ENCODE measurements around the gene CARM1. TPM values are rescaled to one million over a fixed set of nuclear protein-coding genes. Genes with fewer than 3 reads are reported as not detected.

Gene CARM1
- polyA plus RNA-seq, 1 donor = 75.2 TPM

GRCh38 chr19:10911579-10912363, 40.4 kb downstream of the CARM1 start:
- DNase-seq = no peak

DNA sequence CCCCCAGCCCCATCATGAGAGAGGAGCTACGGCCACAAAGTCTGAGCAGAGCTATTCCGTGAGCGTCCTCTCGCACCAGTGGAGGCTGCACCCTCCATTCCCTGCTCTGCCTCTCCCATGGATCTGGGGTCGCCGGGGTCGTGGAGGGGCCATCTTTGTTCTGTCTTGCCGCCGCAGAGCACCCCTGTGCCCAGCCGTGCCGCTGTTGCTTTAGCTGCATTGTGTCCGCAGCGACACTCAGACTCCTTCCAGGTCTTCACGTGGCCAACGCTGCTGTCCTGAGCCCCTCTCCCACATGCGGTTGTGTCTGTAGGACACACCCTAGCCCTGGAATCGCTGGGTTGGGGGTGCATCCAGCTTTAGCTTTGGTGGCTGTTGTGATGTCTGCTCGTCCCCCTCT, 41.3 kb downstream of the CARM1 start:
- no peak for DNase-seq

GRCh38 chr19:10913716-10914340, 42.5 kb downstream of the CARM1 start:
- no peak for DNase-seq

- peak; percentile 43 for DNase-seq
Measured at GRCh38 chr19:10915130-10916091, 44.1 kb downstream of the CARM1 start.

DNA sequence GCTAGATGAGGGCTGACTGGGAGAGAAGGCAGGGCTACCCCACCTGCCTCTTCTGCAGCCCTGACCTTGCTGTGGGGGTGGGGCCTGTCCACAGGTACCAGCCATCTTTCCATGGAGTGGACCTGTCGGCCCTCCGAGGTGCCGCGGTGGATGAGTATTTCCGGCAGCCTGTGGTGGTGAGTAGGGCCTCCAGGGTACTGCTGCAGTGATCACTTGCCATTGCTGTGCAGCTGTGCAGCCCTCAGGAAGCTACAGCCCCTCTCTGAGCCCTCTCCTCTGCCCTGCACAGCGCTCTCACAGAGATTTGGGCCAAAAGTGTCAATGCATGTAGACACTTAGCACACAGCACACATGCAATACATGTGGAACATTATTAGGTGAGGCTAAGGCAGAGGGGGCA, 45.2 kb downstream of the CARM1 start:
- DNase-seq = no peak

- DNase-seq = no peak
Measured at GRCh38 chr19:10918359-10918758, 47.0 kb downstream of the CARM1 start.

DNA sequence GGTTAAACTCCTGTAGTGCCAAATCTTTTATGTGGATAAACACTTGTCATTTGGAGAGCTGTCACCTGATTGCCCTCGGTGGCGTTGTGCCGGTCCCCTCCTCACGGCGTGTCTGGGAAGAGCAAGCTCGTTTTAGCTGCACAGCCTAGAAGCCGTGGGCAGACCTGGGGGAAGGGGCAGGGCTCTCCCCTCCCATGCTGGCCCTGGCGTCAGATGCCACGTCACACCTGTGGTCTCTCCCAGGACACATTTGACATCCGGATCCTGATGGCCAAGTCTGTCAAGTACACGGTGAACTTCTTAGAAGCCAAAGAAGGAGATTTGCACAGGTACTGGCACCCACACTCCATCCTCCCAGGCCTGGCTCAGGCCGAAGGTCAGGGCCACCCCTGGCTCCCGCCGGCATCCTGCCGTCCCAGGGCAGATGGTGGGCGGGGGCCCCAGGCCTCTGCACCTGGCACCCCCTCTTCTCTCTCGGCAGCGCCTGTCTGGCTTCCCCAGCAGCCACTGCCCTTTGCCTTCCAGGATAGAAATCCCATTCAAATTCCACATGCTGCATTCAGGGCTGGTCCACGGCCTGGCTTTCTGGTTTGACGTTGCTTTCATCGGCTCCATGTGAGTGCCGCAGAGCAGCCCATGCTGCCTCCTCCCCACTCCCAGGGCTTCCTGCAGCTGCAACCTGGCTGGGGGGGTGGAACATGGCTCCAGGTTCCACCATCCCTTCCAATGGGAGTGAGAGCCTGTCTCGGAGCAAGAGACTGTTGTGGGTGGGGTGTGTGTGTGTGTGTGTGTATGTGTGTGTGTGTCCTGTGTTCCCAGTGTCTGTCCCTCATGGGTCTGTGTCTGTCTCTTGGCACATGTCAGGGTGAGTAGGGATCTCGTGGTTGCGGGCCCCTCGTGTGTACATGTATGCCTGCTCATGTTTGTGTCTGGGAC, 48.3 kb downstream of the CARM1 start:
- DNase-seq = no peak

GRCh38 chr19:10920288-10920655, 48.9 kb downstream of the CARM1 start:
- no peak for DNase-seq

GRCh38 chr19:10920781-10921180, 49.4 kb downstream of the CARM1 start:
- no peak for DNase-seq

DNA sequence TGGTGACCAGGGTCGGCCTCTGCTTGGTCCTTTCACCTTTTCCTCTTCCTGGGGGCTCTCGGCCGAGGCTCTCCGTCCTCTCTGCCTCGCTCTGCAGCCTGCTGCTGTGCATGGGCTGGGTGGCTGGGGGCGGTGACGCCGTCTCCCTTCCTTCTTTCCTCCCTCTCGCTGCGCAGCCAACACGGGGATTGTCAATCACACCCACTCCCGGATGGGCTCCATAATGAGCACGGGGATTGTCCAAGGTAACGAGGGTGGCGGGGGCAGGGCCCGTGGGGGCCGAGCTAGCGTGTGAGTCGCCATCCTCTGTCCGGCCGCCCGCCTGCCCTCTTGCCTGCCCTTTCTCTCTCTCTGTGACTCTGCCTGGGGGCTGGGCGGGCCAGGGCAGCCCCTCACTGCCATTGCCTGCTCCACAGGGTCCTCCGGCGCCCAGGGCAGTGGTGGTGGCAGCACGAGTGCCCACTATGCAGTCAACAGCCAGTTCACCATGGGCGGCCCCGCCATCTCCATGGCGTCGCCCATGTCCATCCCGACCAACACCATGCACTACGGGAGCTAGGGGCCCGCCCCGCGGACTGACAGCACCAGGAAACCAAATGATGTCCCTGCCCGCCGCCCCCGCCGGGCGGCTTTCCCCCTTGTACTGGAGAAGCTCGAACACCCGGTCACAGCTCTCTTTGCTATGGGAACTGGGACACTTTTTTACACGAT, 50.0 kb downstream of the CARM1 start:
- DNase-seq = no peak

DNA sequence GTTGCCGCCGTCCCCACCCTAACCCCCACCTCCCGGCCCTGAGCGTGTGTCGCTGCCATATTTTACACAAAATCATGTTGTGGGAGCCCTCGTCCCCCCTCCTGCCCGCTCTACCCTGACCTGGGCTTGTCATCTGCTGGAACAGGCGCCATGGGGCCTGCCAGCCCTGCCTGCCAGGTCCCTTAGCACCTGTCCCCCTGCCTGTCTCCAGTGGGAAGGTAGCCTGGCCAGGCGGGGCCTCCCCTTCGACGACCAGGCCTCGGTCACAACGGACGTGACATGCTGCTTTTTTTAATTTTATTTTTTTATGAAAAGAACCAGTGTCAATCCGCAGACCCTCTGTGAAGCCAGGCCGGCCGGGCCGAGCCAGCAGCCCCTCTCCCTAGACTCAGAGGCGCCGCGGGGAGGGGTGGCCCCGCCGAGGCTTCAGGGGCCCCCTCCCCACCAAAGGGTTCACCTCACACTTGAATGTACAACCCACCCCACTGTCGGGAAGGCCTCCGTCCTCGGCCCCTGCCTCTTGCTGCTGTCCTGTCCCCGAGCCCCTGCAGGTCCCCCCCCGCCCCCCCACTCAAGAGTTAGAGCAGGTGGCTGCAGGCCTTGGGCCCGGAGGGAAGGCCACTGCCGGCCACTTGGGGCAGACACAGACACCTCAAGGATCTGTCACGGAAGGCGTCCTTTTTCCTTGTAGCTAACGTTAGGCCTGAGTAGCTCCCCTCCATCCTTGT, 50.7 kb downstream of the CARM1 start:
- DNase-seq = no peak

- no peak for DNase-seq
Measured at GRCh38 chr19:10922638-10923014, 51.3 kb downstream of the CARM1 start.

DNA sequence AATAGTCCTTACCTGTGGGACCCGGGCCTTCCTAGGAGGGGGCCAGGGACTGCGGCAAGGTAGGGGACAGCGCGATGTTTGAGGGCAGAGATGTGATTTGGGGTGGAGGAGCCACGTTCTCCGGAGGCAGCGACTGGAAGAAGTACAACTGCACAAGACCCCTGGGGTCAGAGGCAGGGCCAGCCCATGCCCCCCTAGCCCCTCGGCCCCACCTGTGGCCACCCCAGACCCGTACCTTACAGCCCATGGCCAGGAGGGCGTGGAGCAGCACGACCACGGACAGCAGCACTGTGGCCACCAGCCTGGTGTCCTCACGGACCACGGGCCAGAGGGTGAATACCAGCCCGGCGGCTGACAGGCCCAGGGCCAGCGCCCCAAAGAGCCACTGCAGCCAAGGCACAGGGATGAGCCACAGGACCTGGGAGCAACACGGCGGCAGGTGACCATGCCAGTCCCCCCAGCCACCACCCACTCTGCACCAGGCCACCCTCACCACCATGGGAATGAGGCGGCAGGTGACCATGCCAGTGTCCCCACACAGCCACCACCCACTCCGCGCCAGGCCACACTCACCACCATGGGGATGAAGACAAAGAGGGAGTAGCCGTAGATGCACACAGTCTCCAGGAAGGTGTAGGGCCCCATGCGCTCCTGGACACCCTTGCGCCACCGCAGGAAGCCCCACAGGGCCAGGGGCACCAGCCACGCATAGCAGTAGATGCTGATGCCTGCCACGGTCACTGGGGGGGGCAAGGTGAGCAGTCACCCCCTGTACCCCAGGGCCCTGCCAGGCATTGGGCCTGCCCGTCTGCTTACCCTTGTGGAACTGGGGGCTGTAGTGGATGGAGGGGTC, 52.1 kb downstream of the CARM1 start:
- no peak for DNase-seq

GRCh38 chr19:10924597-10924996, 53.2 kb downstream of the CARM1 start:
- DNase-seq = no peak

DNA sequence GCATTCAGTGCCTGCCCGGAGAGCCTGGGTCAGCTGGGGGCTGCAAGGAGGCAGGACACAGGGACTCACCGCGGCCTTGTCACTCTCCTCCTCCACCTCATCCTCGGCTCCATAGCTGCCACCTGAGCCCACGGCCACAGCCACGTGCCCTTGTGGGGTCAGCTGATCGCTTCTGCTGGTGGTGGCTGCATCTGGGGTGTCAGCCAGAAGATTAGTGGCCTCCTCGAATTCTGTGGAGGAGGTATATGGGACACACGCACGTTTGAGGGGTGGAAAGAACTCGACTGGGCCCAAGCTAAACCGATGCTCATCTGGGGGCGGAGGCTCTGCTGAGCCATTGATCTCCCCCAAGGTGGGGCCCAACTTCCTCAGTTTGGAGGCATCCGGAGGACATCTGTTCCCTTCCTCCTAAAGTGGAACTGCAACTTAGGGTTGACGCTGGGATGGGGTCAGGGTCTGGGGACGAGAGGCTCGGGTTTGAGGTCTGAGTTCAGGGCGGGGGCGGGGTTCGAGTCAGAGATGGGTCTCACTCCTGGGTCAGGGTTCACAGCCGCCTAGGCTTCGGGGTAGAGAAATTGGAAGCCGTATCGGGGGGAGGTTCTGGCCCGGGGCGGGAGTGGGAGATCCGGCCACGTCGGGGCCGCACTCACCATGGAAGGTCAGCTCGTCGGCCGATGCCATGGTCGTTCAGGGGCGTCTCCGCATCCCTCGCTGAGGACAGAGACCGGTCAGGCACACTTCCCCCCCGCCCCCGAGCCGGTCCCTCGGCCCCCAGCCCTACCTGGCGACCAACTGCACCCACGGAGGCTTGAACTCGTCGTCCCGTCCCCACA, 56.6 kb downstream of the CARM1 start:
- DNase-seq = no peak

GRCh38 chr19:10928563-10929401, 57.4 kb downstream of the CARM1 start, which contains the start of the genes TIMM29 and YIPF2:
Gene TIMM29, plus strand, starts transcription at chr19:10928811. Its CDS starts 12 bp downstream, at chr19:10928823.
Gene YIPF2, minus strand, starts transcription at chr19:10928639. Its CDS starts 229 bp downstream, at chr19:10928410.
- peak; percentile 97 for DNase-seq

GRCh38 chr19:10929402-10929794, 58.0 kb downstream of the CARM1 start:
- DNase-seq = no peak

All from hindlimb muscle (tissue), 1 donor.